GM12892 (cell line): Measurements from ENCODE around the gene RGS9BP.

Experiments
- POLR2A ChIP-seq: IDR thresholded peaks from 2 replicates; pipeline ENCODE4 v1.6.1; 2011; ENCODE audit warnings: low read depth, low read length, control low read depth
- POLR2AphosphoS5 ChIP-seq: IDR thresholded peaks from 2 replicates; pipeline ENCODE4 v1.6.1; 2011; ENCODE audit warnings: low read depth, low read length, control low read depth

DNA sequence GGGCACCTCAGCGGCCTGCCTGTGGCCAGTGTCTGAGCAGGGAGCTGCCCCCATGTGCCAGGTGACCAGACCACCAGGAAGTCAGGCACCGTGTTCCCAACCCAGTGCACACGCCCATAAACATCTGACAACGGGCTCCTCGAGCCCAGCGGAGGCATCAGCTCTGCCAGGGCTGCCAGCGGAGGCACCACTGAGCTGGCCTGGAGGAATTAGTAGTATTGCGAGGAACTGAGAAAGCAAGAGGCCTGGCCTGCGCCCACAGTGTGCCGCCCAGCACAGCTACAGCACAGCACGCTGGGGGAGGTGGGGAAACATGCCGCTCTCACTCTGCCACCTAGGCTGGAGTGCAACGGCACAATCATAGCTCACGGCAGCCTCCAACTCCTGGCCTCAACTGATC lies 45.3 kb upstream of the RGS9BP start:
- TF ChIP-seq POLR2A (no peak), POLR2AphosphoS5 (no peak)
